Raji (cell line): ENCODE data around the gene RGL4.

Experiments
- POLR2A ChIP-seq: IDR thresholded peaks from 2 replicates; pipeline ENCODE4 v1.6.1; 2011; ENCODE audit warnings: low read depth, low read length, control low read depth; ENCODE audit not compliant: insufficient read depth

The RGL4 gene

GRCh38 chr22:23695141-23695540 lies 4.3 kb downstream of the RGL4 start:
- no peak for TF ChIP-seq POLR2A

GRCh38 chr22:23695571-23696325 lies 4.9 kb downstream of the RGL4 start:
- no peak for TF ChIP-seq POLR2A

- no peak for TF ChIP-seq POLR2A
Measured at GRCh38 chr22:23696326-23696851, 5.6 kb downstream of the RGL4 start.

GRCh38 chr22:23697031-23697970 lies 6.5 kb downstream of the RGL4 start:
- TF ChIP-seq POLR2A, result no peak

GRCh38 chr22:23698094-23698493 lies 7.3 kb downstream of the RGL4 start:
- TF ChIP-seq POLR2A, result no peak

GRCh38 chr22:23698673-23699235 lies 7.9 kb downstream of the RGL4 start:
- no peak for TF ChIP-seq POLR2A

GRCh38 chr22:23700706-23701105 lies 9.9 kb downstream of the RGL4 start:
- no peak for TF ChIP-seq POLR2A

GRCh38 chr22:23704062-23704461 lies 13.2 kb downstream of the RGL4 start:
- no peak for TF ChIP-seq POLR2A

GRCh38 chr22:23704829-23705228 lies 14.0 kb downstream of the RGL4 start:
- TF ChIP-seq POLR2A, result no peak

GRCh38 chr22:23705358-23705757 lies 14.5 kb downstream of the RGL4 start:
- TF ChIP-seq POLR2A, result no peak

GRCh38 chr22:23708270-23708669 lies 17.5 kb downstream of the RGL4 start:
- TF ChIP-seq POLR2A, result no peak

- no peak for TF ChIP-seq POLR2A
Measured at GRCh38 chr22:23709107-23709506, 18.3 kb downstream of the RGL4 start.

GRCh38 chr22:23712256-23712655 lies 21.4 kb downstream of the RGL4 start:
- TF ChIP-seq POLR2A, result no peak

GRCh38 chr22:23713696-23714595 lies 23.1 kb downstream of the RGL4 start:
- no peak for TF ChIP-seq POLR2A

GRCh38 chr22:23714596-23715578 lies 24.1 kb downstream of the RGL4 start:
- TF ChIP-seq POLR2A, result no peak
